ENCODE results near the gene EHF.

- no peak for TF ChIP-seq CTCF (IDR thresholded peaks at IDR 0.05; ENCODE audit: low read depth, low read length, poor library complexity, severe bottlenecking)
- TF ChIP-seq EZH2phosphoT487 (IDR thresholded peaks at IDR 0.05; ENCODE audit: borderline replicate concordance, low read length) = no peak
Observed at GRCh38 chr11:34683396-34683795, 62.5 kb downstream of the EHF start.

Data from DOHH2 (cell line).